HepG2 (cell line): ENCODE data around the gene P3H3. TPM values are rescaled to one million over a fixed set of nuclear protein-coding genes. Genes with fewer than 3 reads are reported as not detected.

Experiments used
- CBX1 ChIP-seq: IDR thresholded peaks from one replicate; pipeline ENCODE4 v1.6.1; 2016; ENCODE audit warnings: antibody characterized with exemption, low read depth
- FOXK2 ChIP-seq: fragments of 450-650 bp; IDR thresholded peaks from 2 replicates; pipeline ENCODE4 v1.6.1; 2016
- HES4 ChIP-seq: sonication (generic); formaldehyde crosslinking; IDR thresholded peaks from 2 replicates; pipeline ENCODE4 v1.9.0; 2021; ENCODE audit warnings: mild to moderate bottlenecking, missing genetic modification reagents, borderline replicate concordance
- KDM1A ChIP-seq: IDR thresholded peaks from 2 replicates; pipeline ENCODE4 v1.6.1; 2016; ENCODE audit warnings: missing compliant biosample characterization
- MXD1 ChIP-seq: sonication (generic); formaldehyde crosslinking; IDR thresholded peaks from 2 replicates; pipeline ENCODE4 v1.4.0; 2020; ENCODE audit warnings: mild to moderate bottlenecking, missing genetic modification reagents
- PBX3 ChIP-seq: sonication (generic); formaldehyde crosslinking; IDR thresholded peaks from 2 replicates; pipeline ENCODE4 v1.8.1; 2023; ENCODE audit warnings: missing genetic modification reagents, inconsistent platforms, borderline replicate concordance
- PCBP2 ChIP-seq: fragments of 200-400 bp; formaldehyde crosslinking; optimal IDR thresholded peaks from 2 replicates; pipeline ENCODE3; 2018; ENCODE audit warnings: low read length, low read depth; ENCODE audit not compliant: poor library complexity, severe bottlenecking
- PRDM10 ChIP-seq: sonication (generic); formaldehyde crosslinking; IDR thresholded peaks from 2 replicates; pipeline ENCODE4 v1.4.0; 2020; ENCODE audit warnings: low read depth, missing genetic modification reagents
- RBAK ChIP-seq: sonication (generic); formaldehyde crosslinking; IDR thresholded peaks from 2 replicates; pipeline ENCODE4 v1.5.1; 2020; ENCODE audit warnings: mild to moderate bottlenecking, missing genetic modification reagents
- SNRNP70 ChIP-seq: fragments of 200-400 bp; formaldehyde crosslinking; IDR thresholded peaks from 2 replicates; pipeline ENCODE4 v1.6.1; 2017; ENCODE audit warnings: mild to moderate bottlenecking, low read depth, low read length, moderate library complexity
- SYNCRIP ChIP-seq: fragments of 200-400 bp; formaldehyde crosslinking; IDR thresholded peaks from 2 replicates; pipeline ENCODE4 v1.6.1; 2018; ENCODE audit warnings: mild to moderate bottlenecking, low read depth, low read length; ENCODE audit not compliant: insufficient read depth
- ZBTB10 ChIP-seq: sonication (generic); formaldehyde crosslinking; IDR thresholded peaks from 2 replicates; pipeline ENCODE4 v1.4.0; 2020; ENCODE audit warnings: missing genetic modification reagents, borderline replicate concordance
- ZBTB8A ChIP-seq: sonication (generic); formaldehyde crosslinking; IDR thresholded peaks from 2 replicates; pipeline ENCODE4 v1.4.0; 2020; ENCODE audit warnings: mild to moderate bottlenecking, low read depth, missing genetic modification reagents, borderline replicate concordance
- ZFP82 ChIP-seq: sonication (generic); formaldehyde crosslinking; IDR thresholded peaks from 2 replicates; pipeline ENCODE4 v1.5.1; 2020; ENCODE audit warnings: mild to moderate bottlenecking, missing genetic modification reagents, borderline replicate concordance
- ZNF232 ChIP-seq: sonication (generic); formaldehyde crosslinking; IDR thresholded peaks from 2 replicates; pipeline ENCODE4 v1.4.0; 2020; ENCODE audit warnings: missing genetic modification reagents, borderline replicate concordance
- ZNF253 ChIP-seq: sonication (generic); formaldehyde crosslinking; IDR thresholded peaks from 2 replicates; pipeline ENCODE4 v1.8.0; 2022; ENCODE audit warnings: mild to moderate bottlenecking, missing genetic modification reagents, borderline replicate concordance
- ZNF282 ChIP-seq: fragments of 450-650 bp; IDR thresholded peaks from 2 replicates; pipeline ENCODE4 v1.6.1; 2018; ENCODE audit not compliant: partially characterized antibody
- ZNF557 ChIP-seq: sonication (generic); formaldehyde crosslinking; IDR thresholded peaks from 2 replicates; pipeline ENCODE4 v1.4.0; 2020; ENCODE audit warnings: missing genetic modification reagents
- ZNF781 ChIP-seq: sonication (generic); formaldehyde crosslinking; IDR thresholded peaks from 2 replicates; pipeline ENCODE4 v1.5.1; 2020; ENCODE audit warnings: borderline replicate concordance, mild to moderate bottlenecking, missing genetic modification reagents; ENCODE audit errors: not compliant biosample characterization
- ZNF784 ChIP-seq: sonication (generic); formaldehyde crosslinking; IDR thresholded peaks from 2 replicates; pipeline ENCODE4 v1.5.1; 2020; ENCODE audit warnings: missing genetic modification reagents, mild to moderate bottlenecking, borderline replicate concordance
- polyA plus RNA-seq, 8 experiments: library from polyadenylated mRNA; depleted of rRNA in 3 of 8; stranded (reverse) in 7 of 8; unstranded in 1 of 8; fragments of >200 nt; fragmentation: Illumina TruSeq in 4 of 8; extraction: Trizol in 4 of 8; gene quantifications; 2 replicates each; pipeline versions ENCODE4 v1.2.1 to v1.2.3, GENCODE V29; 2011 to 2016; ENCODE audit warnings: low read depth in 4 of 8, missing spikeins in 1 of 8, mixed read lengths in 1 of 8; ENCODE audit not compliant: insufficient read depth in 1 of 8
- total RNA-seq, 5 experiments: library from RNA; depleted of rRNA; stranded (reverse); fragments of >200 nt; fragmentation: Illumina TruSeq; extraction: Trizol; gene quantifications; 2 replicates each; pipeline ENCODE4 v1.2.3, GENCODE V29; 2016; ENCODE audit warnings: low read depth in 1 of 5

The P3H3 gene
- total and polyA plus RNA-seq, 2 of the 13 experiments (the other 11 are each of a cell fraction or from before 2014, with no cell fraction given), result 20.1 to 20.5 TPM

- TF ChIP-seq ZNF784 (CRISPR knock-in tag) (no peak), ZBTB10 (no peak), ZNF253 (CRISPR knock-in tag) (no peak), PCBP2 (no peak), ZNF232 (no peak), ZNF781 (CRISPR knock-in tag) (no peak), CBX1 (no peak), SYNCRIP (no peak), FOXK2 (no peak), PRDM10 (CRISPR knock-in tag) (no peak; the same call in 1 of the 2 replicates), SNRNP70 (no peak), PBX3 (CRISPR knock-in tag) (no peak), RBAK (CRISPR knock-in tag) (no peak), KDM1A (CRISPR knock-in tag) (no peak), MXD1 (CRISPR knock-in tag) (0 out of 2 replicates have a peak, but pooled peaks have one; percentile 64), ZNF282 (no peak), ZFP82 (0 out of 2 replicates have a peak, but pooled peaks have one; percentile 74), HES4 (CRISPR knock-in tag) (no peak; the same call in 1 of the 2 replicates), ZNF557 (no peak), ZBTB8A (CRISPR knock-in tag) (no peak)
These were observed 23.9 kb downstream of the P3H3 start, which contains the start of gene USP5 (continued) for GRCh38 chr12:6851921-6852650.
